GM12878 (cell line): ENCODE measurements around the gene ITGB2. TPM values are rescaled to one million over a fixed set of nuclear protein-coding genes. Genes with fewer than 3 reads are reported as not detected.
A peak's percentile ranks its signal among the peaks of the same experiment; 100 is the strongest.

ENCODE experiments used
- BCL11A ChIP-seq: IDR thresholded peaks from 2 replicates; pipeline ENCODE4 v1.6.1; 2011; ENCODE audit warnings: low read depth, low read length
- BRCA1 ChIP-seq: IDR thresholded peaks from 2 replicates; pipeline ENCODE4 v1.6.1; 2011; ENCODE audit warnings: low read depth, low read length, improper control_type of control experiment
- DPF2 ChIP-seq: fragments of 450-650 bp; IDR thresholded peaks from 2 replicates; pipeline ENCODE4 v1.6.1; 2017; ENCODE audit warnings: mild to moderate bottlenecking
- EGR1 ChIP-seq, 2 experiments: IDR thresholded peaks; 1 replicate in 1 of 2; 2 replicates in 1 of 2; pipeline ENCODE4 v1.6.1; 2011 to 2012; ENCODE audit warnings: low read depth in 2 of 2, low read length in 2 of 2, borderline replicate concordance in 1 of 2, mild to moderate bottlenecking in 1 of 2, moderate library complexity in 1 of 2
- HDGF ChIP-seq: fragments of 450-650 bp; IDR thresholded peaks from 2 replicates; pipeline ENCODE4 v1.6.1; 2016; ENCODE audit warnings: antibody characterized with exemption
- JUND ChIP-seq: IDR thresholded peaks from 2 replicates; pipeline ENCODE4 v1.6.1; 2012; ENCODE audit warnings: low read depth, mild to moderate bottlenecking, low read length, improper control_type of control experiment, moderate library complexity
- MLLT1 ChIP-seq: fragments of 450-650 bp; IDR thresholded peaks from 2 replicates; pipeline ENCODE4 v1.6.1; 2016; ENCODE audit warnings: mild to moderate bottlenecking
- MTA2 ChIP-seq: fragments of 450-650 bp; IDR thresholded peaks from 2 replicates; pipeline ENCODE4 v1.6.1; 2016; ENCODE audit warnings: low read depth, mild to moderate bottlenecking, moderate library complexity
- MXI1 ChIP-seq: fragments of 150-350 bp; IDR thresholded peaks from 2 replicates; pipeline ENCODE4 v1.6.1; 2011; ENCODE audit warnings: low read depth, mild to moderate bottlenecking, inconsistent platforms, low read length, improper control_type of control experiment
- PML ChIP-seq: IDR thresholded peaks from 2 replicates; pipeline ENCODE4 v1.6.1; 2012; ENCODE audit warnings: low read length, inconsistent platforms
- RB1 ChIP-seq: fragments of 450-650 bp; formaldehyde crosslinking; IDR thresholded peaks from 2 replicates; pipeline ENCODE4 v1.6.1; 2017; ENCODE audit warnings: mild to moderate bottlenecking, borderline replicate concordance
- TARDBP ChIP-seq: IDR thresholded peaks from 2 replicates; pipeline ENCODE4 v1.6.1; 2016; ENCODE audit warnings: borderline replicate concordance
- ZNF384 ChIP-seq: IDR thresholded peaks from 2 replicates; pipeline ENCODE4 v1.6.1; 2012; ENCODE audit warnings: low read depth, mild to moderate bottlenecking, low read length, improper control_type of control experiment, borderline replicate concordance
- ZZZ3 ChIP-seq: IDR thresholded peaks from 2 replicates; pipeline ENCODE4 v1.6.1; 2011; ENCODE audit warnings: low read depth; ENCODE audit not compliant: control insufficient read depth, insufficient read length
- polyA plus RNA-seq, 11 experiments: library from polyadenylated mRNA; depleted of rRNA in 4 of 11; unstranded in 6 of 11; stranded (reverse) in 5 of 11; fragments of >200 nt; fragmentation: Nextera tagmentation in 4 of 11; fragmentation: Illumina TruSeq in 1 of 11; extraction: Ambion mirVana in 4 of 11; extraction: Trizol in 1 of 11; gene quantifications; 1 replicate in 1 of 11; 2 replicates in 10 of 11; pipeline versions ENCODE4 v1.2.1 to v1.2.3, GENCODE V29; 2011 to 2016; ENCODE audit warnings: inconsistent platforms in 2 of 11, missing spikeins in 2 of 11, low read depth in 1 of 11
- total RNA-seq, 4 experiments: library from RNA; depleted of rRNA in 3 of 4; stranded (reverse); fragments of >200 nt in 3 of 4; fragmentation: Illumina TruSeq in 1 of 4; extraction: Trizol in 1 of 4; gene quantifications; 2 replicates each; pipeline versions ENCODE4 v1.2.1 to v1.2.3, GENCODE V29; 2013 to 2021
- TF ChIP-seq, protein P1 (sequence below): IDR thresholded peaks from 2 replicates; pipeline ENCODE4 v1.6.1; 2012; ENCODE audit warnings: low read length, inconsistent platforms
- TF ChIP-seq, protein P2 (sequence below), 3 experiments: IDR thresholded peaks in 2 of 3; conservative IDR thresholded peaks in 1 of 3; 2 replicates each; pipeline ENCODE4 v1.5.1; 2011; ENCODE audit warnings: low read depth in 3 of 3, low read length in 3 of 3, mild to moderate bottlenecking in 3 of 3, control low read depth in 2 of 3, moderate library complexity in 2 of 3, inconsistent platforms in 1 of 3, mixed read lengths in 1 of 3; ENCODE audit not compliant: control insufficient read depth in 2 of 3, insufficient read depth in 1 of 3; ENCODE audit errors: extremely low read depth in 1 of 3
- TF ChIP-seq, protein P3 (sequence below): fragments of 450-650 bp; formaldehyde crosslinking; IDR thresholded peaks from 2 replicates; pipeline ENCODE4 v1.5.0; 2022; ENCODE audit warnings: mild to moderate bottlenecking, missing genetic modification characterization
- TF ChIP-seq, protein P4 (sequence below): fragments of 450-650 bp; IDR thresholded peaks from 2 replicates; pipeline ENCODE4 v1.6.1; 2016; ENCODE audit warnings: mild to moderate bottlenecking, moderate library complexity, borderline replicate concordance

ITGB2 gene
- total and polyA plus RNA-seq, 10 of the 15 experiments (the other 5 are each of a cell fraction or from before 2014, with no cell fraction given), result 8.0 to 172 (median 58.9) TPM

GRCh38 chr21:44929242-44929798, 8.6 kb upstream of the ITGB2 start (continued):
- TF ChIP-seq, protein P1, sequence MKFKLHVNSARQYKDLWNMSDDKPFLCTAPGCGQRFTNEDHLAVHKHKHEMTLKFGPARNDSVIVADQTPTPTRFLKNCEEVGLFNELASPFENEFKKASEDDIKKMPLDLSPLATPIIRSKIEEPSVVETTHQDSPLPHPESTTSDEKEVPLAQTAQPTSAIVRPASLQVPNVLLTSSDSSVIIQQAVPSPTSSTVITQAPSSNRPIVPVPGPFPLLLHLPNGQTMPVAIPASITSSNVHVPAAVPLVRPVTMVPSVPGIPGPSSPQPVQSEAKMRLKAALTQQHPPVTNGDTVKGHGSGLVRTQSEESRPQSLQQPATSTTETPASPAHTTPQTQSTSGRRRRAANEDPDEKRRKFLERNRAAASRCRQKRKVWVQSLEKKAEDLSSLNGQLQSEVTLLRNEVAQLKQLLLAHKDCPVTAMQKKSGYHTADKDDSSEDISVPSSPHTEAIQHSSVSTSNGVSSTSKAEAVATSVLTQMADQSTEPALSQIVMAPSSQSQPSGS, result no peak
- TF ChIP-seq ZZZ3 (no peak), RB1 (no peak), JUND (no peak), BCL11A (no peak), MTA2 (0 out of 2 replicates have a peak, but pooled peaks have one; percentile 4), HDGF (no peak), PML (no peak), ZNF384 (no peak), MLLT1 (peak; percentile 49; the same call in 1 of the 2 replicates), MXI1 (no peak), EGR1 (IDR thresholded peaks at IDR 0.05; ENCODE audit: borderline replicate concordance in 1 of 2, low read depth in 2 of 2, low read length in 2 of 2) (no peak), TARDBP (no peak), DPF2 (0 out of 2 replicates have a peak, but pooled peaks have one; percentile 21), BRCA1 (no peak)
- TF ChIP-seq, protein P2, sequence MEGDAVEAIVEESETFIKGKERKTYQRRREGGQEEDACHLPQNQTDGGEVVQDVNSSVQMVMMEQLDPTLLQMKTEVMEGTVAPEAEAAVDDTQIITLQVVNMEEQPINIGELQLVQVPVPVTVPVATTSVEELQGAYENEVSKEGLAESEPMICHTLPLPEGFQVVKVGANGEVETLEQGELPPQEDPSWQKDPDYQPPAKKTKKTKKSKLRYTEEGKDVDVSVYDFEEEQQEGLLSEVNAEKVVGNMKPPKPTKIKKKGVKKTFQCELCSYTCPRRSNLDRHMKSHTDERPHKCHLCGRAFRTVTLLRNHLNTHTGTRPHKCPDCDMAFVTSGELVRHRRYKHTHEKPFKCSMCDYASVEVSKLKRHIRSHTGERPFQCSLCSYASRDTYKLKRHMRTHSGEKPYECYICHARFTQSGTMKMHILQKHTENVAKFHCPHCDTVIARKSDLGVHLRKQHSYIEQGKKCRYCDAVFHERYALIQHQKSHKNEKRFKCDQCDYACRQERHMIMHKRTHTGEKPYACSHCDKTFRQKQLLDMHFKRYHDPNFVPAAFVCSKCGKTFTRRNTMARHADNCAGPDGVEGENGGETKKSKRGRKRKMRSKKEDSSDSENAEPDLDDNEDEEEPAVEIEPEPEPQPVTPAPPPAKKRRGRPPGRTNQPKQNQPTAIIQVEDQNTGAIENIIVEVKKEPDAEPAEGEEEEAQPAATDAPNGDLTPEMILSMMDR (IDR thresholded peaks at IDR 0.05 in 2 of 3, conservative IDR thresholded peaks at IDR 0.05 in 1 of 3; ENCODE audit: control insufficient read depth in 2 of 3, extremely low read depth in 1 of 3, insufficient read depth in 1 of 3, low read depth in 3 of 3, low read length in 3 of 3), result no peak
- TF ChIP-seq, protein P3, sequence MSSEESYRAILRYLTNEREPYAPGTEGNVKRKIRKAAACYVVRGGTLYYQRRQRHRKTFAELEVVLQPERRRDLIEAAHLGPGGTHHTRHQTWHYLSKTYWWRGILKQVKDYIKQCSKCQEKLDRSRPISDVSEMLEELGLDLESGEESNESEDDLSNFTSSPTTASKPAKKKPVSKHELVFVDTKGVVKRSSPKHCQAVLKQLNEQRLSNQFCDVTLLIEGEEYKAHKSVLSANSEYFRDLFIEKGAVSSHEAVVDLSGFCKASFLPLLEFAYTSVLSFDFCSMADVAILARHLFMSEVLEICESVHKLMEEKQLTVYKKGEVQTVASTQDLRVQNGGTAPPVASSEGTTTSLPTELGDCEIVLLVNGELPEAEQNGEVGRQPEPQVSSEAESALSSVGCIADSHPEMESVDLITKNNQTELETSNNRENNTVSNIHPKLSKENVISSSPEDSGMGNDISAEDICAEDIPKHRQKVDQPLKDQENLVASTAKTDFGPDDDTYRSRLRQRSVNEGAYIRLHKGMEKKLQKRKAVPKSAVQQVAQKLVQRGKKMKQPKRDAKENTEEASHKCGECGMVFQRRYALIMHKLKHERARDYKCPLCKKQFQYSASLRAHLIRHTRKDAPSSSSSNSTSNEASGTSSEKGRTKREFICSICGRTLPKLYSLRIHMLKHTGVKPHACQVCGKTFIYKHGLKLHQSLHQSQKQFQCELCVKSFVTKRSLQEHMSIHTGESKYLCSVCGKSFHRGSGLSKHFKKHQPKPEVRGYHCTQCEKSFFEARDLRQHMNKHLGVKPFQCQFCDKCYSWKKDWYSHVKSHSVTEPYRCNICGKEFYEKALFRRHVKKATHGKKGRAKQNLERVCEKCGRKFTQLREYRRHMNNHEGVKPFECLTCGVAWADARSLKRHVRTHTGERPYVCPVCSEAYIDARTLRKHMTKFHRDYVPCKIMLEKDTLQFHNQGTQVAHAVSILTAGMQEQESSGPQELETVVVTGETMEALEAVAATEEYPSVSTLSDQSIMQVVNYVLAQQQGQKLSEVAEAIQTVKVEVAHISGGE (CRISPR knock-in tag), result no peak
- TF ChIP-seq, protein P4, sequence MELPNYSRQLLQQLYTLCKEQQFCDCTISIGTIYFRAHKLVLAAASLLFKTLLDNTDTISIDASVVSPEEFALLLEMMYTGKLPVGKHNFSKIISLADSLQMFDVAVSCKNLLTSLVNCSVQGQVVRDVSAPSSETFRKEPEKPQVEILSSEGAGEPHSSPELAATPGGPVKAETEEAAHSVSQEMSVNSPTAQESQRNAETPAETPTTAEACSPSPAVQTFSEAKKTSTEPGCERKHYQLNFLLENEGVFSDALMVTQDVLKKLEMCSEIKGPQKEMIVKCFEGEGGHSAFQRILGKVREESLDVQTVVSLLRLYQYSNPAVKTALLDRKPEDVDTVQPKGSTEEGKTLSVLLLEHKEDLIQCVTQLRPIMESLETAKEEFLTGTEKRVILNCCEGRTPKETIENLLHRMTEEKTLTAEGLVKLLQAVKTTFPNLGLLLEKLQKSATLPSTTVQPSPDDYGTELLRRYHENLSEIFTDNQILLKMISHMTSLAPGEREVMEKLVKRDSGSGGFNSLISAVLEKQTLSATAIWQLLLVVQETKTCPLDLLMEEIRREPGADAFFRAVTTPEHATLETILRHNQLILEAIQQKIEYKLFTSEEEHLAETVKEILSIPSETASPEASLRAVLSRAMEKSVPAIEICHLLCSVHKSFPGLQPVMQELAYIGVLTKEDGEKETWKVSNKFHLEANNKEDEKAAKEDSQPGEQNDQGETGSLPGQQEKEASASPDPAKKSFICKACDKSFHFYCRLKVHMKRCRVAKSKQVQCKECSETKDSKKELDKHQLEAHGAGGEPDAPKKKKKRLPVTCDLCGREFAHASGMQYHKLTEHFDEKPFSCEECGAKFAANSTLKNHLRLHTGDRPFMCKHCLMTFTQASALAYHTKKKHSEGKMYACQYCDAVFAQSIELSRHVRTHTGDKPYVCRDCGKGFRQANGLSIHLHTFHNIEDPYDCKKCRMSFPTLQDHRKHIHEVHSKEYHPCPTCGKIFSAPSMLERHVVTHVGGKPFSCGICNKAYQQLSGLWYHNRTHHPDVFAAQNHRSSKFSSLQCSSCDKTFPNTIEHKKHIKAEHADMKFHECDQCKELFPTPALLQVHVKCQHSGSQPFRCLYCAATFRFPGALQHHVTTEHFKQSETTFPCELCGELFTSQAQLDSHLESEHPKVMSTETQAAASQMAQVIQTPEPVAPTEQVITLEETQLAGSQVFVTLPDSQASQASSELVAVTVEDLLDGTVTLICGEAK, result peak; percentile 99
